HG03135 (cell line): ENCODE measurements around the gene ADPRH.
A peak's percentile ranks its signal among the peaks of the same experiment; 100 is the strongest.
"Not testable (repeated sequence)": the region's sequence is repeated elsewhere in the genome, so short reads cannot be mapped to it uniquely, and the experiment has no call there.

Experiments used
- ATAC-seq: cut with Tn5 transposase; IDR thresholded peaks from one replicate; pipeline ENCODE4 v1.9.1; 2021; ENCODE audit warnings: mild to moderate bottlenecking, moderate library complexity; ENCODE audit not compliant: unreplicated experiment

The ADPRH gene

GRCh38 chr3:119579366-119580066, at the start of gene ADPRH:
Gene ADPRH, plus strand, starts transcription at chr3:119579492. Its CDS starts 2,678 bp downstream, at chr3:119582170.
- ATAC-seq, result peak; percentile 58

- ATAC-seq, result no peak
Measured at GRCh38 chr3:119529883-119530282, 49.4 kb upstream of the ADPRH start.

DNA sequence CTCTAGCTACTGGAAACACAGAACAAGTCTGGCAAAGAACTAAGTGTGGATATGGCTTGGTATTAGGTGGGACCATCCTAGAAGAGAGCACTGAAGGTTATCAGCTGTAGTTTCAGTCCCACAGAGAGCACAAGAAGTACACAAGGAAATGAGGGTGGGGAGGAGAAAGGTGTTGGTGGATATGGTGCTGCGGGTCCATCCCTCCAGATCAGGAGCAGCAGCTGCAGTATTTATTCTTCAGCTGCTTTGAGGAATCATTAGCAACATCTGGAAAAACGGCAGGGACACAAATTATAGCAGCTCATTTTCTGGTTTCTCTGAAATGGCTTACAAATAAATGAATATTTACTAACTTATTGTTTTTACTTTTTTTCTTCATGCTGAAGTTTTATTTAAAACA, 48.8 kb upstream of the ADPRH start:
- no peak for ATAC-seq

- no peak for ATAC-seq
Measured at GRCh38 chr3:119531151-119531550, 48.1 kb upstream of the ADPRH start.

DNA sequence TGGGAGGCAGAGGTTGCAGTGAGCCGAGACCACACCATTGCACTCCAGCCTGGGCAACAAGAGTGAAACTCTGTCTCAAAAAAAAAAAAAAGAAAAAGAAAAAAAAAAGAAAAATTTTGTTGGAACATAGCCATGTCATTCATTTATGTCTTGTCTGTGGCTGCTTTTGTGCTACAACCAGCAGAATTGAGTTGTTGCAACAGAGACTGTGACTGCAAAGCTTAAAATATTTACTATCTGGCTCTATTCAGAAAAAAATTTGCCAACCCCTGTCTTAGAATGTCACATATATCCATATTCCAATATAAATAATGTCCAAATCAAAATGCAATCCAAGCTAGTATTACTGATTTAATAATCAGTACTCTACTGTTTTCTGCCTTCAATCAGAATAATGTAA, 45.0 kb upstream of the ADPRH start:
- no peak for ATAC-seq

GRCh38 chr3:119536757-119537156, 42.5 kb upstream of the ADPRH start:
- ATAC-seq, result no peak

DNA sequence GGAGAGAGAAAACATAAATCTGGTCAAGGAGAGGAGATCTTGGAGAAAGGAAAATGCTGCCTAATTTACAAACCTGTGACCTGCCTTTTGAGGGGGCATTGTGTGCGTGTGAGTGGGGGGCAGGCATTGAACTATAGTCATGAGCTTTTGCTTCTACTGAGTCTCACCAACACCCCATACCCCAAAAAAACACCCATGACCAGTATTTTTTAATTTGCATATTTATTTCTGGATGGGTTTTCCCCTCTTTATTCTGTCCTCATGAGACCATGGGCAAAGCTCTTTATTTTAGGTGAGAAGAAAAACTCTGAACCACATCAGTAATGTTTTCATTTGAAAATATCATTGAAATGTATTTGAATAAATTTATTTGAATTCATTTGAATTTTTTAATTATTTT, 40.5 kb upstream of the ADPRH start:
- ATAC-seq, result no peak

GRCh38 chr3:119541547-119541946, 37.7 kb upstream of the ADPRH start:
- no peak for ATAC-seq

- ATAC-seq, result peak; percentile 53
Measured at GRCh38 chr3:119542168-119542767, 37.0 kb upstream of the ADPRH start.

DNA sequence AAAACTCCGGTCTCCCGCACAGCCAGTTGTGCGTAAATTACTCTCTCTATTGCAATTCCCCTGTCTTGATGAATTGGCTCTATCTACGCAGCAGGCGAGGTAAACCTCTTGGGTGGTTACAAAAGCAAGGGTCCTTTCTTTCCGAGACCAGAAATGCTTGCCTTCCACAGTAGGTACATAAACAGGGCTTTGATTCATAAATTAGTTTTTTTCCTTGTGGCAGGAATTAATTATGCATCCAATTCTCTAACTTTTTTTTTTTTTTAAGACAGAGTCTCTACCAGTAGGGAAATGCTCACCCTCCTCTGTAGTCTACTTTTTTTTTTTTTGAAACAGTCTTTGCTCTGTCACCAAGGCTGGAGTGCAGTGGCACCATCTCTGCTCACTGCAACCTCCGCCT, 36.1 kb upstream of the ADPRH start:
- ATAC-seq, result no peak

- ATAC-seq, result no peak
Measured at GRCh38 chr3:119547227-119547626, 32.1 kb upstream of the ADPRH start.

GRCh38 chr3:119548341-119548740, 31.0 kb upstream of the ADPRH start:
- ATAC-seq, result no peak

GRCh38 chr3:119550192-119550910, 28.9 kb upstream of the ADPRH start:
- no peak for ATAC-seq

- no peak for ATAC-seq
Measured at GRCh38 chr3:119551598-119551997, 27.7 kb upstream of the ADPRH start.

DNA sequence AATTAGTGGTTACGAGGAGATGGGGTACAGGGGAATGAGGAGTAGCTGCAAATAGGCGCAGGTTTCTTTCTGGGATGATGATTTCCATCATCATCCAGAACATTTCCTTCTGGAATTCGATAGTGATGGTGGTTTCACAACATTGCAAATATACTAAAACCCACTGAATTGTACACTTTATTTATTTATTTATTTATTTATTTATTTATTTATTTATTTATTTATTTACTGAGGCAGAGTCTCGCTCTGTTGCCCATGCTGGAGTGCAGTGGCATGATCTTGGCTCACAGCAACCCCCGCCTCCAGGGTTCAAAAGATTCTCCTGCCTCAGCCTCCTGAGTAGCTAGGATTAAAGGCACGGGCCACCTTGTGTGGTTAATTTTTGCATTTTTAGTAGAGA, 26.4 kb upstream of the ADPRH start:
- ATAC-seq, result not testable (repeated sequence)

DNA sequence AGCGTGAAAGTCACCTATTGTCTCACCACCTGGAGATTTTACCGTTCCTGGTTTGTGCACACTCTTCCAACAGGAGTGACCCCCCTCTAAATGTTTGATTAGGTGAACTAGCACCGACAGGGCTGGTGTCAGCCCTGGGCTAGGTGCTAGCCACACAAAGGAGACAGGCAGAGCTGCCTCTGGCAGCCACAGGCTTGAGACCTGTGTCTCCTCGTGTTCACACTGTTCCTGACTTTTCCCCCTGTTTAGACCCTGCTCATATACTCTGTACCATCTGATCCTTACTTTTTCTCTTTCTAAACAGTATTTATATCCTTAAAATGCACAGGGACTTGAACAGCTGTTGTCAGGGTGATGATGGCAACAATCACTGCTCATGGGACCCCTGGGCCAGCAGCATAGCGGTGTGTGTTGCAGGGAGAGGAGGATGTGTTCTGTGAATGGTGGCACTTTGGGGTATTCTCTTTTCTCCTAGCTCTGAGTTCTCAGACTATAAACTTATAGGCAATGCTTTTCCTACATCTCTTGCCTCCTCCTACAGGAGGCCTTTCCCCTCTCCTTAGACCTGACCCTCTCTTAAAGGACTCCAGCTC, 25.4 kb upstream of the ADPRH start:
- ATAC-seq, result no peak

- ATAC-seq, result no peak
Measured at GRCh38 chr3:119555309-119555735, 24.0 kb upstream of the ADPRH start.

- no peak for ATAC-seq
Measured at GRCh38 chr3:119555929-119556328, 23.4 kb upstream of the ADPRH start.

- no peak for ATAC-seq
Measured at GRCh38 chr3:119557192-119557876, 22.0 kb upstream of the ADPRH start.

GRCh38 chr3:119557877-119558269, 21.4 kb upstream of the ADPRH start:
- ATAC-seq, result no peak
